HG03520 (cell line): Measurements from ENCODE around the gene STK25.
"Not testable (repeated sequence)": the region's sequence is repeated elsewhere in the genome, so short reads cannot be mapped to it uniquely, and the experiment has no call there.

ENCODE experiments used
- ATAC-seq: cut with Tn5 transposase; IDR thresholded peaks from one replicate; pipeline ENCODE4 v1.9.1; 2021; ENCODE audit warnings: mild to moderate bottlenecking, moderate library complexity; ENCODE audit not compliant: unreplicated experiment

Gene STK25

DNA sequence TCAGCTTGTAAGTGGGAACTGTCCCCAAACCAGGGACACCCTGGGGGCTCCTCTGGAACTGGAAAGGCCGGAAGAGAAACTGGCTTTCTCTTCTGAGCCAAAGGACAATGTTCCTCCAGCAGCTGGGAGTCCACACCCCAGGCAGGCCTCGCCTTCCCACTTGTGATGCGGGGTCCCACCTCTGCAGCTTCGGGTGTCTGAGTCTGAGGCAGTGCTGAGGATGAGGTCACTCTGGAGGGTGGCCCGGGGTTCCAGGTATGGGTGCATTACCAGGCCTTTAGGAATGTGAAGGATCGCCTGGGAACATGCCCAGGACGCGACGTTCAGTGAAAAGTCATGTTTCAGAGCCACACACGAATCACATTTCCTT is 32.0 kb upstream of the STK25 start:
- ATAC-seq: no peak

DNA sequence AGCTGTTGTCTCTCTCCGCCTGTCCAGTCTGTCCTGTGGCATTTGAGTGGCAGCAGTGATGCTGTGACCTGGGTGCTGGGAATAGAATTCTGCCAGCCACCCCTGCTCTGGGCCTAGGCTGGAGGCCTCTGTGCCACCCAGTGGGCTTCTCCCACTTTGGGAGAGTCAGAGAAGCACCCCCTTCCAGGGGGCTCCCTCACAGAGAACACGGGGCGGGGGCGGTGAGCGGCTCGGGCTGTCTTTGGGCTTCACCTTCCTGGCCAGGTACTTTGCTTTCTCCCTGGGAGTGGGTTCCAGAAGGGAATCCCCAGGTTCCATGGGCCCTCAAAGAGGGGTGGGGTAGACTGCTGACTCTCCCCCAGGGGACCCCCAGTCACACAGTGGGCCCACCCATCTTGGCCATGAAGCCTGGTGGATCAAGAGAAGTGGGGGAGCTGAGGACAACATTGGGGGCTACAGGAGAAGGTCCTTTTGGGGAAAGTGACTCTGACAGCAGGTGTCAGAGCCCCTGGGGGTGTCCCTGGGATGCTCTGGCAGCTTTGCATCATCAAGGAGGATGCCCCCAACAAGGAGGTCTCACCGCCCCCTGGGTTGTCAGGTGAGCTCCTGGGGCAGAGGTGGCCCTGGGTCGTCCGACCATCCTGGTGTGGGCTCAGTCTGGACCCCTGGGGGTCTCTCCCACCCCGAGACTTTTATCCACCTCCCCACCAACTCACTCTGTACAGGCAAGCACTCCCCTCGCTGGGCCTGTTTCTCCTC is 31.4 kb upstream of the STK25 start:
- ATAC-seq: no peak

GRCh38 chr2:241538838-241539615 is 30.6 kb upstream of the STK25 start:
- no peak for ATAC-seq

- ATAC-seq: no peak
Observed at GRCh38 chr2:241535871-241536655, 27.7 kb upstream of the STK25 start.

- ATAC-seq: no peak
Observed at GRCh38 chr2:241534701-241535375, 26.5 kb upstream of the STK25 start.

DNA sequence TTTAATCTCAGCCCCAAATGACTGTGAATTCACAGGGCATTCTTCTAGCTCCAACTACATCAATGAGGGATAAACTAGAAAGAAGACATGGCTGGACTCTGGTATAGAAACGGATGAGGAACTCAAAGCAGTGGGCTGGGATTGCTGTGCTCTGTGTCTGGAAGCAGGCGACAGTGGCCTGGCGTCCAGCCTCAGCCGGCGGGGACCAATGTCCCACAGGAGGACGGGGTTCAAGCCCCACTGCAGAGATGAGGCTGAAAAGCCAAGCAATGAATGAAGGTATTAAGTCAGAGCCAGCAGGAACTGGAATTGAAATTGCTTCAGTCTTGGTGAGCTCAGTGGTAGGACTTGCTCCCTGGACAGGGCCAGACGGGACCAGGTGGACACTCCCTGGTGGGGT is 25.9 kb upstream of the STK25 start:
- no peak for ATAC-seq

DNA sequence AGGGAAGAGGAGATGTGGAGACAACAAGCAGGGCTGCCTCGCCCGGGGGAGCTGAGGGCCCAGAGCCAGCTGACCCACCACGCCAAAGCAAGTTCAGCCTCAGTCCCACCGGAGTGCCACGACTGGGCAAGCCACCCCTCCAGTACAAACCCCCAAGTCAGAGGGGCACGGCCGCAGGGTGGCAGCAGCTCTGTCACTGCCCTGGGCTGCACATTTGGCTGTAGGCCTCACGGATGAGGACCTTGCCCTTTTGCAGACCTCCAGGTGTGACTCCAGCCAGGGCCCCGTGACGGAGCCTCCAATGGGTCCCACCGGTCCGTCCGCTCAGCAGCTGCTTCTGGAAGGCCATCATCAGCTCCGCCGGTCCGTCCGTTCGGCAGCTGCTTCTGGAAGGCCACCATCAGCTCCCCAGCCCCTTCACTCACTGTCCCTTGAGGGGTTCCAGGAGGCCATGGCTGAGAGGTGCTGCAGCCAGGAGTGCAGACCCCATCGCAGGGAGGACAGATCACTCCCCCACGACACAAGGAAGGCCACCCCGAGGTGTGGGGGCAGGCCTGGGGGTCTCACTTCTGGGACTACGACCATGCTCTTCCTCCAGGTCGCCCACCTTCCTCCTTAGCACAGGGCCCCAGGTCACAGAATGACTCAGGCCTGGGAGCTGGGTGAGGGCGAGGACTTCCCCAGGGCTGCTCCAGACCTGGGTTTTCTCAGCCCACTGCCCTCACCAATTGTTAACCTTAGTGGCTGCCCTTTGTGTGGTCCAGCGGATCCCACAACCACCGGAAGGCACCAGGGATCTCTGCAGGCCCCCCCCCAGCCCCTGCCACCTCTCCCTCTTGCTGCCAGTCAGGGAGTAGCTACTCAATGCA is 24.6 kb upstream of the STK25 start:
- no peak for ATAC-seq

DNA sequence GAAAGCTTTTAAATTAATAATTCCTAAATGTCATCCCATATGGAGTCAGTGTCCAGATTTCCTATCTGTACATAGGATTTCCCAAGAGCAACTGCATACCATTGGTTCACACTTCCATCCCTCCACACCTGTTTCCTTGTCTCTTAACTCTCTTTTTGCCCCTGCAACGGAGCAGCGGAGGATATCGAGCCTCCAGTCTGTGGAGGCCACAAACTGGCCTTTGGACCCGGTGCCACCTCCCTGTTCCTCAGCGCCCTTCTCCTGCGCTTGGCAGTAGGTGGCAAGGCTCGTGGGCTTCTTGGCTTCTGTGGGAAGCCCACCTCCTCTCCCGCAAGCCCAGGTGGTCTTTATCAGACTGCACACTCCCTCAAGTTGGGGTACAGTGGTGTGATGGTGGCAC is 23.8 kb upstream of the STK25 start:
- no peak for ATAC-seq

GRCh38 chr2:241531161-241531722 is 22.9 kb upstream of the STK25 start:
- no peak for ATAC-seq

GRCh38 chr2:241530571-241530970 is 22.2 kb upstream of the STK25 start:
- ATAC-seq: no peak

DNA sequence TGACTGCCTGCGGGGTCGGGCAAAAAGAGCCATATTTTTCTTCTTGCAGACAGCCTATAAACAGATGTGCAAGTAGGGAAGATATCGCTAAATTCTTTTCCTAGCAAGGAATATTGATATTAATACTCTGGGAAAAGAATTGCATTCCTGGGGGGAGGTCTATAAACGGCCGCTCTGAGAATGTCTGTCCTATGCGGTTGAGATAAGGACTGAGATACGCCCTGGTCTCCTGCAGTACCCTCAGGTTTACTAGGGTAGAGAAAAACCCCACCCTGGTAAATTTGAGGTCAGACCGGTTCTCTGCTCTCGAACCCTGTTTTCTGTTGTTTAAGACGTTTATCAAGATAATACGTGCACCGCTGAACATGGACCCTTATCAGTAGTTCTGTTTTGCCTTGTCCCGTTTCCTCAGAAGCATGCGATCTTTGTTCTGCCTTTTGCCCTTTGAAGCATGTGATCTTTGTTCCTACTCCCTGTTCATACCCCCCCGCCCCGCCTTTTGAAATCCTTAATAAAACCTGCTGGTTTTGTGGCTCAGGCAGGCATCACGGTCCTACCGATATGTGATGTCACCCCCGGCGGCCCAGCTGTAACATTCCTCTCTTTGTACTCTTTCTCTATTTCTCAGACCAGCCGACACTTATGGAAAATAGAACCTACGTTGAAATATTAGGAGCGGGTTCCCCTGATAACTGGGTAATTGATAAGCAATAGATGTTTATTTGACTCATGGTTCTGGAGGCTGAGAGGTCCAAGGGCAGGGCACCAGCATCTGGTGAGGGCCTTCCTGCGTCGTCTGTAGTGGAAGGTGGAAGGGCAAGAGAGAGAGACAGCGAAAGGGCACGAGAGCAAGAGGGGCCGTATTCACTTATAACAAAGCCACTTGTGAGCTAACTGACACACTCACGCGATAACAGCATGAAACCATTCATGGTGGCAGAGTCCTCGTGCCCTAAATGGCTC is 17.7 kb upstream of the STK25 start:
- ATAC-seq: not testable (repeated sequence)

DNA sequence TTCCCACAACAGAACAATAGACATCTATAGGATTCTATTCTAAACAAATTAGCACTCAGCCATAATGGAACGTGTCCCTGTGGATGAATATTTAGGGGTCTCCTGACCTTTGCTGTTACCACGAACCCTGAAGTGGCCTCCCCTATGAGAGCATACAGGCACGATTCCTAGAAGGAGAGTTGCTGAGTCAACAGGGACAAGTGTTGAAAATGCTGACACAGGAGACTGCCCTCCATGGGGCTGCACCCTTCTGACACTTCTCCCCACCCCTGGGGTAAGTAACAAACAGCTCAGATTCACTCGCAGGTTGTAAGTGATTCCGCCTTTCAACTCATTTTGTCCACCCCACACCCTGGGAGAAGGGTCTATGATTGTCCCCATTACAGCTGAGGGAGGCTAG is 14.1 kb upstream of the STK25 start:
- no peak for ATAC-seq

DNA sequence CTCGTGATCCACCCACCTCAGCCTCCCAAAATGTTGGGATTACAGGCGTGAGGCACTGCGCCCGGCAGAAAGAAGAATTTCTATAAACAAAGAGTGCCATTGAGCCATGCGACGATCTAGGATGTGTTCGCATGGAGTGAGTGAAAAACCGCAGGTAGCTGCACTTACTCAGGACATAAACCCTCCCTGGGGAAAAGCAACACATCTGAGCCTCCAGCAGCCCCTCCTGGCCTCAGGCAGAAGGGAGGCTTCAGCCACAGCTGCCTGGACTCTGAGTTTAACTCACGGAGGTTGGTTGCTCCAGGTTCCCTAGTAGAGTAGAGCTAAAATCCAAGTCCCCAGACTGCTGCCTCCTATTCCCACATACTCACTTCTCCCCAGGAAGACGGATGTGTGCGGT is 11.3 kb upstream of the STK25 start:
- no peak for ATAC-seq

DNA sequence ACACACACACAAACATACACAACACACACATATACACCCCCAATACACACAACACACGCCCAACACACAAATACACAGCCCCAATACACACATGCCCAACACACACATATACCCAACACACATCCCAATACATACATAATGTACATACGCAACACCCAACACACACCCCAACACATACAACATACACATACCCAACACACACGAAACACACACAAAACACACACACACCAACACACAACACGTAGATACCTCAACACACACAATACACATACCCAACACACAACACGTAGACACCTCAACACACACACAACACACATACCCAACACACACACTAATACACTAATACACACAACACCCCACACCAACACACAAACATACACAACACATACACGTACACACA is 8.9 kb upstream of the STK25 start:
- ATAC-seq: no peak

GRCh38 chr2:241516520-241516965 is 8.2 kb upstream of the STK25 start:
- ATAC-seq: no peak

- ATAC-seq: no peak
Observed at GRCh38 chr2:241514986-241515737, 6.8 kb upstream of the STK25 start.

DNA sequence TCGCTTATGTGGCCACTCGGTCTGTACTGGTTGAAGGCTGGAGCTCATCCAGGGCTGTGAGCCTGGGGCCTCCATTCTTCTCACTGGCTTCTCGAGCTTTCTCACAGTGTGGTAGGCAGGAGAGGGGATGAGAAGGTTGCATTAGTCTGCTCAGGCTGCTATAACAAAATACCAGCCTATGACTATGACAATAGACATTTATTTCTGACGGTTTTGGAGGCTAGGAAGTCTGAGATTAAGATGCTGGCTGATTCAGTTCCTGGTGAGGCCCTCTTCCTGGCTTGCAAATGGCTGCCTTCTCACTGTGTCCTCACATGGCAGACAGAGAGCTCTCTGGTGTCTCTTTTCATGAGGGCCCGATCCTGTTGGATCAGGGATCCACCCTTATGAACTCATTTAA is 6.2 kb upstream of the STK25 start:
- no peak for ATAC-seq
